Spinal cord (tissue), 10 donors: ENCODE measurements around the gene BTK. TPM values are rescaled to one million over a fixed set of nuclear protein-coding genes. Genes with fewer than 3 reads are reported as not detected.
"Not testable (repeated sequence)": the region's sequence is repeated elsewhere in the genome, so short reads cannot be mapped to it uniquely, and the experiment has no call there.

Experiments
- DNase-seq, 6 donors: peaks; one replicate each; pipeline versions ENCODE4 v3.0.0 to v3.0.0-alpha.2; 2013 to 2015; ENCODE audit warnings: low spot score in 6 of 6, low read depth in 4 of 6
- H3K27ac ChIP-seq: one replicate; pipeline ENCODE4 v1.5.1; 2013; ENCODE audit warnings: low read depth, low read length, control low read depth
- H3K27me3 ChIP-seq: one replicate; pipeline ENCODE4 v1.6.1; 2013; ENCODE audit warnings: low read length; ENCODE audit not compliant: control insufficient read depth, insufficient read depth
- H3K36me3 ChIP-seq: one replicate; pipeline ENCODE4 v1.6.1; 2013; ENCODE audit warnings: low read length; ENCODE audit not compliant: control insufficient read depth, insufficient read depth
- H3K4me1 ChIP-seq: one replicate; pipeline ENCODE4 v1.6.1; 2013; ENCODE audit warnings: low read length; ENCODE audit not compliant: control insufficient read depth, insufficient read depth
- H3K4me3 ChIP-seq: one replicate; pipeline ENCODE4 v1.5.1; 2013; ENCODE audit warnings: low read depth, low read length, control low read depth
- H3K9me3 ChIP-seq: one replicate; pipeline ENCODE4 v1.6.1; 2013; ENCODE audit warnings: low read length; ENCODE audit not compliant: control insufficient read depth, insufficient read depth
- WGBS: methylation state at CpG from one replicate; pipeline ENCODE4 v1.1.5; 2013; ENCODE audit warnings: missing lambda C conversion rate; ENCODE audit not compliant: insufficient coverage; 5-methylcytosine and 5-hydroxymethylcytosine counted together
- polyA plus RNA-seq, 2 donors: library from polyadenylated mRNA; unstranded; fragments of 120-200 nt; gene quantifications; one replicate each; pipeline ENCODE4 v1.2.1, GENCODE V29; 2013; ENCODE audit not compliant: insufficient read length in 2 of 2
- total RNA-seq, 2 donors: library from RNA; depleted of rRNA in 1 of 2; stranded (reverse); fragments of 120-200 nt in 1 of 2; fragments of >200 nt in 1 of 2; gene quantifications; one replicate each; pipeline versions ENCODE4 v1.2.3 to v1.2.4, GENCODE V29; 2013 to 2014
- donor health status: healthy.

Gene BTK
- total and polyA plus RNA-seq, 4 donors: 4.1 to 7.3 (median 5.2) TPM

DNA sequence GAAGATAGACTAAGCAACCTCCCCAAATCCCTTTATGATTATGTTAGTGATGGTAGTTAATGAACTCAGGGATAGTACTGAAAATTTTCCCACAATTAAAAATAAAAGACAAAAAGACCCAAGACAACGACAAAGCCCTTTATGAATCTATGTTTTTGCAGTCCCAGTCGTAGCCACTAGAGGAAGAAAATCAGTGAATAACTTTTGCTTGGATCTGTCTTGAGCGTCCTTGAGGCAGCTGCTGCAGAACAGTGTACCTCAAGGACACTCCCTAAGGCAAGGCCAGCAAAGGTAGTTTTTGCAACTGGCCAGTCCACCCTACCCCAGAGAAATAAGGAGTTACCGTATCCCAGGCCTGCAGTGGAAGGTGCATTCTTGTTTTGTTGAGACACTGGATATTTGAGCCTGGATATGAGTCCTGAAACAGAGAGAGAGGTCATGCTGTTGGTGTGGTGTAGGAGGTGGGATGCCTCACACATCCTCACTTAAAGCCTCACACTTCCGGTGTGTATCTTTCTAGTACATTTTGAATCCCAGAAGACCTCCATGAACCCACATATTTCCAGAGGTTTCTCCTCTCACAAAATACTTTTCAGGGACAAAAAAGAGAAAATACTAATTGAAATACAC lies 28.7 kb downstream of the BTK start:
- H3K4me3 ChIP-seq: no peak overlapping the region
- WGBS: 8% methylated on average over 1 of the region's 5 CpGs

GRCh38 chrX:101349193-101349562 lies 36.8 kb downstream of the BTK start:
- 50% methylated on average over 2 of the region's 4 CpGs for WGBS
- Histone ChIP-seq H3K27me3 (peaks cover 2% of the 10 kb centered on the region), H3K9me3 (no peaks in the 10 kb centered on the region), H3K4me3 (peak overlapping the region; percentile 78), H3K27ac (no peak overlapping the region), H3K36me3 (no peaks in the 10 kb centered on the region), H3K4me1 (peaks cover 3% of the 10 kb centered on the region)
- no peak for DNase-seq

More for the DNA sequence above, 28.7 kb downstream of the BTK start:
- no peaks in the 10 kb centered on the region for H3K36me3 ChIP-seq
- H3K4me1 ChIP-seq: no peaks in the 10 kb centered on the region
- peaks cover 4% of the 10 kb centered on the region for H3K27me3 ChIP-seq
- no peak overlapping the region for H3K27ac ChIP-seq
- H3K9me3 ChIP-seq: no peaks in the 10 kb centered on the region
- DNase-seq: peak in 1 of 6 donors; percentile 1

DNA sequence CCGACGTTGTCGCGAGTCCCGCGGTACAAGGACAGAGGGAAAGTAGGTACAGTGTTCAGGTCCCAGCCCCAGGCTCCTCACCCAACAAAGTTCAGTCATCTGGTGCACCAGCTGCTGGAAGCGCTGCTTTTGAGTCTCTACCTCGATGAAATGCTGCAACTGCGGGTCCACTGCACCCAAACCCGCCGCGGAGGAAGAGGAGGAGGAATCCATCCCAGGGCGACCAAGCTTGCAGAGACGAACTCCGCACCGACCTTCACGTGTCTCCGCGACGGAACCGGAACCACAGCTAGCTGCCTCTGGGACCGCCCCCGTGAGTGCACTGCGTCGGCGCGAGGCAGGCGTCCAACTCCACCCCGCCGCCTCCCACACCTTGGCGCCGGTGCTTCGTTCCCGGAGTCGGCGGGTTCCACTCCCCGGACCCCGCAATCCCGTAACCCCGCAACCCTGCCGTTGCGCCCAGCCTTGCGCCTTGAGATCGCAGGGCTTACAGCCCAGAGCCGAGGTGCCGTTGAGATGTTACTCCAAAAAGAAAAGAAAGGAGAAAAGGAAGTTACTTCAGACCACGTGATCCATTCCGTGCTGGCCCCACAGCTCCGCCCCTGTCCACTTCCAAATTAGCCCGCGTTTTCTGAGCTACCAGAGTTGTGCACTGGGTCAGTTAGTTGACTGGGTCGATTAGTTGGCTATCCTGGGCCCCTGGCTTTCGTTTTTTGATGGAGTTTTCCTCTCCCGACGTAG lies 37.4 kb downstream of the BTK start, which contains the start of gene TIMM8A:
TIMM8A (minus strand) TSS at position 291 of the 741 bp plus-strand sequence; CDS start at position 213, 78 bp downstream.
- no peaks in the 10 kb centered on the region for H3K9me3 ChIP-seq
- no peaks in the 10 kb centered on the region for H3K36me3 ChIP-seq
- peaks cover 2% of the 10 kb centered on the region for H3K27me3 ChIP-seq
- WGBS: 28% methylated on average over 51 of the region's 55 CpGs
- peaks cover 3% of the 10 kb centered on the region for H3K4me1 ChIP-seq
- H3K27ac ChIP-seq: peak within 1 kb of the TSS; percentile 82
- H3K4me3 ChIP-seq: peak within 1 kb of the TSS; percentile 78
- DNase-seq: peak; percentile 35 to 89 (median 54)

DNA sequence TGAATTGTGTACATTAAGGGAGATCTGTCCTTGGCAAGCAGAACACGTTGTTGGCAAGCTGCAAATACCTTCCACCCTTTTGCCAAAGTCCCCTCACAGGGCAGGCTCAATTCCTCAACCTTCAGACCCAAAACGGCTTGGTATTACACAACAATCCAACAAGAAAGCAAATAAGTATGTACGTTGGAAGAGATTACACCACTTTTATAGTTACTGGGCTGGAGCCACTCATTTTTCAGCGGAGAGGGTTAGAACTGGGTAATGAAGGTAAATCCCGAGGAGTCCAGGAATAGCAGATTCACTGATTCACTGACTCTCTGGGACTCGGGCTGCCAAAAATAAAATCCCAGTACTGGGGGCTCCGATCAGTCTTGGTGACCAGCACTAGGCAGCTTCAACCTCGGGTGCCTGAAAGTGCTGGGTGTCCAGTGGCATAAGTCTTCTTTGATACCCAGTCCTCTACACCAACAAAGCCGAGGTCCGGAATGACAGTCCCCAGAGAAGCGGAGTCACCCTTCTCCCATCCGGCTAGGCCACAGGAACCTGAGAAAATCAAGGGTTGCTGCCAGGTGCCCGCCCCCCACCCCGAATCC lies 38.0 kb downstream of the BTK start:
- Histone ChIP-seq H3K9me3 (no peaks in the 10 kb centered on the region), H3K27me3 (peaks cover 2% of the 10 kb centered on the region), H3K4me3 (peak overlapping the region; percentile 78), H3K4me1 (peaks cover 3% of the 10 kb centered on the region), H3K36me3 (no peaks in the 10 kb centered on the region), H3K27ac (no peak overlapping the region)
- peak in 1 of 6 donors; percentile 2 for DNase-seq
- WGBS: 27% methylated on average over 9 of the region's 14 CpGs

DNA sequence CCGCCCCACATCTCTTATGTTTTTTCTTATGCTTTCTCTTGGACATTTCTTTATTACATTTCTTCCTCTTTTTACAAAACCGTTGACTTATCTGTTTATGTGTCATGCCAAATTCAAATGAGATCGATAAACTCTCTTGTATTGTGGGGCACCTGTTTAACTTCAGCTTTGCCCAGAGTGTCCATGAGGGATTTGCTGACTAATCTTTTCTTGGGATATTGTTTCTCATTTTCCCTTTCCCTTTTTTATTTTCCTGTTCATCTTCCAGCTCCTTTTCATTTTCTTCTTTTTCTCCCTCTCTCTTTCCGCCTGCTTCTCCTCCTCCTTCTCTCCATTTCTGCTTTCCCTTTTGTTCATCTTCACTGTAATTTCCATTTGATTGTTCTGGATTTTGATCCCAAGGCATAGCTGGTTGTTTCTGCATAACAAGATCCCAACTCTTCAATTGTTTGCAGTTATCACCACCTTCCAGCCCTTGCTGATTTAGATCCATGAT lies 48.2 kb downstream of the BTK start:
- no peak for DNase-seq
- Histone ChIP-seq H3K27me3 (no peaks in the 10 kb centered on the region), H3K27ac (no peak overlapping the region), H3K4me1 (no peaks in the 10 kb centered on the region), H3K4me3 (no peak overlapping the region), H3K9me3 (no peaks in the 10 kb centered on the region), H3K36me3 (no peaks in the 10 kb centered on the region)
- 57% methylated on average over 1 of the region's 4 CpGs for WGBS

GRCh38 chrX:101334310-101334709 lies 51.7 kb downstream of the BTK start:
- DNase-seq, H3K27ac ChIP-seq, H3K4me3 ChIP-seq, H3K4me1 ChIP-seq, H3K27me3 ChIP-seq, H3K36me3 ChIP-seq, H3K9me3 ChIP-seq: not testable (repeated sequence)
- no CpG with 5 or more reads among the region's 7 CpGs for WGBS

DNA sequence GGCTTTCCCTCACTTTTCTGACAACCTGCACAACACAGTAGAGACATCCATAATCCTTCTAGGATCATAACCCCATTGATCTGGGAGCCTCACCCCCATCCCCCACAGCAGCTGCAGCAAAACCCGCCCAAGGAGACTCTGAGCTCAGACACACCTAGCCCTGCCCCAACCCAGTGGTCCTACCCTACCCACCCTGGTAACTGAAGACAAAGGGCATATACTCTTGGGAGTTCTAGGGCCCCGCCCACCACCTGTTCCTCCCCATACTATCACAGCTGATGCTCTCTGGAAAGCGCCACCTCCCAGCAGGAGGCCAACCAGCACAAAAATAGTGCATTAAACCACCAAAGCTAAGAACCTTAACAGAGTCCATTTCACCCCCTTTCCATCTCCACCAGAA lies 59.4 kb downstream of the BTK start:
- H3K27me3 ChIP-seq, H3K4me1 ChIP-seq, DNase-seq, H3K9me3 ChIP-seq, H3K4me3 ChIP-seq, H3K27ac ChIP-seq, H3K36me3 ChIP-seq: not testable (repeated sequence)
- 56% methylated on average over 3 of the region's 3 CpGs for WGBS

DNA sequence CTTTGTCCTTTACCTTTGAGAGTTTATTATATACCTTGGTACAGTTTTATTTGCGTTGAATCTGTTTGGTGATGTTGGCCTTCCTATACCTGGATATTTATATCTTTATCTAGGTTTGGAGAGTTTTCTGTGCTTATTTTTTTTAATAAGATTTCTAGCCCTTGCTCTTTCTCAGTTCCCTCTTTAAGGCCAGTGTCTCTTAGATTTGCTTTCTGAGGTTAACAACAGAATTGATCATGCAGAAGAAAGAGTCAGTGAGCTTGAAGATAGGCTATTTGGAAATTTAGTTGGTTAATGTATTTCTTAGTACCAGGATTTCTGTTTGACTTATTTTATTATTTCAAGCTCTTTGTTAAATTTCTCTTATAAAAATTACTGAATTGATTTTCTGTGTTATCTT lies 82.2 kb downstream of the BTK start:
- no CpG with 5 or more reads among the region's 1 CpG for WGBS
- H3K36me3 ChIP-seq: no peaks in the 10 kb centered on the region
- no peak overlapping the region for H3K4me3 ChIP-seq

More for the DNA sequence above, 82.2 kb downstream of the BTK start:
- Histone ChIP-seq H3K27me3 (no peaks in the 10 kb centered on the region), H3K27ac (no peak overlapping the region), H3K4me1 (no peaks in the 10 kb centered on the region), H3K9me3 (no peaks in the 10 kb centered on the region)
- DNase-seq: no peak
